AG10803 (cell line): Measurements from ENCODE around the gene TPGS1.

Experiments
- DNase-seq: peaks from one replicate; pipeline ENCODE4 v3.0.0; 2010; ENCODE audit warnings: low read depth
- H3K4me3 ChIP-seq: 2 replicates; pipeline ENCODE4 v1.5.1; 2011; ENCODE audit warnings: mild to moderate bottlenecking, low read length, control low read depth
- CTCF ChIP-seq: conservative IDR thresholded peaks from 2 replicates; pipeline ENCODE4 v1.5.1; 2011; ENCODE audit warnings: mild to moderate bottlenecking, low read length, control low read depth, inconsistent platforms

Gene TPGS1

DNA sequence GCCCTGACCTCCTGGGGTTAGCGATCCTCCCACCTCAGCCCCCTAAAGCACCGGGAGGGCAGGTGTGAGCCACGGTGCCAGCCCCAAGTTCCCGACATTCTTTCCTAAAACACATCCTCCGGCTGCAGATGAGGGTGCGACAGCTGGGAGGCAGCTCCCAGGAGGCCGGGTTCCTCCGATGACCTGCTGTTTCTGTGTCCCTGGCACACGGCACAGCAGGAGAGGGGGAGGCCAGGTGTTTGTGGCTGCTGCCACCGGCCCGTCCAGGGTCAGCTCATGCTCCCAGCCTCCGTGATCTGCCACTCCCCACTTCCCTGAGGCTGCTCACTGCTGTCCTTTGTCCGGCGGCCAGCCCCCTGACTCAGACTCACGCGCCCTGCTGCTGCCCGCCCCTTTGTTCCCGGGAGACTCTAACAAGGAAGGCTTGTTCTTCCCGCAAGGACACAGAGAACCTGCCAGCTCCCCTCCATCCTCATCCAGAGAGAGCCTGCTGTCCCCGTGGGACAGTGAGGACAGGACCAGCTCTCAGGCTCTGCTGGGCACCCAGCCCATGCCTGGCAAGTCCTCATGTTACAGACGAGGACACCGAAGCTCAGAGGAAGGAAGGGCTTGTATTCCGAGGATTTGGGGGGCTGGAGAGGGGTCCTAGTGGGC is 21.6 kb upstream of the TPGS1 start:
- H3K4me3 ChIP-seq: no peak overlapping the region
- peak; percentile 35 for DNase-seq
- no peak for TF ChIP-seq CTCF

DNA sequence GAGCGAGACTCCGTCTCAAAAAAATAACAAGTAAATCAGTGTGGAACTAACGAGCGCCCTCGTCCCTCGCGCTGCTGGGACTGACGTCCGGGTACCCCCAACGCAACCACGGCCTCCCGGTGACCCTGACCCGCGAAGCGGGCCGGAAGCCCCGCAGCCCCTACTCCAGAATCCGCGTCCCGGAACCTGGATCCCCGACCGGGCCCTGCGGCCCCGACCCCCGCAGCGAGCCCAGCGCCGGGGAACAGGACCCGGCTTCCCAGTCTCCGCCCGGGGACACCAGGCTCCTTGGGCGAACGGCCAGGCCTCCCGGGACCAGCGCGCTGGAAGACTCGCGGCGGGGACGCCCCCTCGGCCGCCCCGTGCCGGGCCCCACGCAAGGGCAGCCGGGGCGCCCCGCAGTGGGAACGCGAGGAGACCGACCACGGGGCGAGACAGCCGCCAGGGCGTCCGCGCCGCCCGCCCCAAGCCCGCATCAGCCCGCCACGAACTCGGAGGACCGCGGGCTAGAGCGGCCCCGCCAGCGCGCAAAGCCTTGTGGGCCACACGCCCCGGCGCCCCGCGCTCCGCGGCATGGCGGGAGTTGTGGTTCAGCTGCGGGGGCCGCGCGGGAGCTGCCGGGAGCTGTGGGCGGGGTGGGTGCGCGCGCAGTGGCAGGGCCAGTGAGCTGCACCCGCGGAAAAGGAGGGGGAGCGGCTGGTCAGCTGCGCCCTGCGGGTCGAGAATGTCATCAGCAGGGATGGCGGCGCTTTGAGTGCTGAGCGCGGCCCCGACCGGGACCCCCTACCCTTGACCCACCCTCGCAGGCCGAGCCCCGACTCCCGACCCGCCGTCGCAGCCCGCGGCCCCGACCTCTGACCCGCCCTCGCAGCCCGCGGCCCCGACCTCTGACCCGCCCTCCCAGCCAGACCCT is 18.5 kb upstream of the TPGS1 start:
- peak overlapping the region; percentile 73 for H3K4me3 ChIP-seq
- peak; percentile 95 for DNase-seq
- no peak for TF ChIP-seq CTCF

GRCh38 chr19:489418-490196 is 17.7 kb upstream of the TPGS1 start:
- H3K4me3 ChIP-seq: peak overlapping the region; percentile 72
- 0 out of 2 replicates have a peak, but pooled peaks have one; percentile 7 for TF ChIP-seq CTCF
- DNase-seq: peak; percentile 59

DNA sequence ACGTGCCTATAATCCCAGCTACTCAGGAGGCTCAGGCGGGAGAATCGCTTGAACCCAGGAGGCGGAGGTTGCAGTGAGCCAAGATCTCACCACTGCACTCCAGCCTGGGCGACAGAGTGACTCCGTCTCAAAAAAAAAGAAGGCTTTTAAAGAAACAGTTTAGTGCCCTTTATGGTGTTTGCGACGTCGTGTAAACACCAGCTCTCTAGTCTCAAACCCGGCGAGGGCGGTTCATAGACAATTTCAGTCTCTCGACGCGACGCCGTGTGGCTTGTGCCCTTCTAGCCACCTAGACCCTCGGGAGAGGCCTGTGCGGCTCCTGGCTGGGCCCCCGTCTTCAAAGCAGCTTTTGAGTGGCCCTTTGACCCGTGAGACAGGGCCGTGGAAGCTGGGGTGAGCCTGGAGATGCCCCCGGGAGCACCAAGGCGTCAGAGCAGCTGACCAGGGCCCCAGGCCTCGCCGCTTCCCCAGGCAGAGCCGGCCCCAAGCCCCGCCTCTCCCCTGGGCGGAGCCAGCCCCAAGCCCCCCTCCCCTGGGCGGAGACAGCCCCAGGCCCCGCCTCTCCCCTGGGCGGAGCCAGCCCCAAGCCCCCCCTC is 16.1 kb upstream of the TPGS1 start:
- no peak for TF ChIP-seq CTCF
- no peak overlapping the region for H3K4me3 ChIP-seq
- DNase-seq: peak; percentile 12

DNA sequence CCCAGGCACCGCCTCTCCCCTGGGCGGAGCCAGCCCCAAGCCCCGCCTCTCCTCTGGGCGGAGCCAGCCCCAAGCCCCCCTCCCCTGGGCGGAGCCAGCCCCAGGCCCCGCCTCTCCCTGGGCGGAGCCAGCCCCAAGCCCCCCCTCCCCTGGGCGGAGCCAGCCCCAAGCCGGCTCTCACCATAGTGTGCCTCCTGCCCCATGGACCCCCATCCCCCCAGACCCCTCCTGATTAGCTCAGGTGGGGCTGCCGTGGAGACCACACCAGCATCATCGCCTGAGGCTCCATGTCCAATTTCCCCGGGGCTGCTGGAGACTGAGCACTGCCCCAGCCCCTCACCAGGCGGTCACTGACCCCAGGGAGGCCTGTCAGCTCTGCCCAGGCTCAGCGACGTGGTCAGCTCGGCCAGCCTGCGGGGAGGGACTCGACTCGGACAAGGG is 15.2 kb upstream of the TPGS1 start:
- H3K4me3 ChIP-seq: no peak overlapping the region
- DNase-seq: no peak
- no peak for TF ChIP-seq CTCF

DNA sequence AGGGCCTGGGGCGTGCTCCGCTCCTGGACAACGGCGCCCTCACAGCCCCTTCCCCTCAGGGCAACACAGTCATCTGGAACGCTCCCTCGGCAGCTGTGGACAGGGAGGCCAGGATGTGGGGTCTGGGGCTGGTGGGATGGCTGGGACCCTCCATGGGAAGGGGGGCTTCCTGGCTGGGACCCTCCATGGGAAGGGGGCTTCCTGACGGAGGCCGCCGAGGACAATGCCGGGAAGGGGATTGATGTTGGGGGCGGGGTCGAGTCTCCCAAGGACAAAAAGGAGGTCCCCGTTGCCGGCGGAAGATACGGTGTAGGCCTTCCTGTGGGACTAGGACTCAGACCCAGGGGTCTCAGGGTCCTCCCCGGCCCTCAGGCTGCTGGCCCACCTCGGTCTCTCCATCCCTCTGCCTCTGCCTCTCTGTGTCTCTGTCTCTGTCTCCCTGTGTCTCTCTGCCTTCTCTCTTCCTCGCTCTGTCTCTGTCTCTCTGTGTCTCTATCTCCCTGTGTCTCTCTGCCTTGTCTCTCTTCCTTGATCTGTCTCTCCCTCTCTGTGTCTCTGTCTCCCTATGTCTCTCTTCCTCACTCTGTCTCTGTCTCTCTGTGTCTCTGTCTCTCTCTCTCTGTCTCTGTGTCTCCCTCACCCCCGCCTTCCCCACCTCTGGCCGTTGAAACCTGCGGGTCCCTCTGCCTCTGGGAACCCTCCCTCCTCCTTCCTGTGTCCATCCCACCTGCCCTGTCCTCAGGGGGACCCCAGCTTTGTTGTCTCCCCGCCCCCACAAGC is 13.7 kb upstream of the TPGS1 start:
- no peak for DNase-seq
- no peak for TF ChIP-seq CTCF
- no peak overlapping the region for H3K4me3 ChIP-seq
